ENCODE results near the gene TREML2. TPM values are rescaled to one million over a fixed set of nuclear protein-coding genes. Genes with fewer than 3 reads are reported as not detected.
A peak's percentile ranks its signal among the peaks of the same experiment; 100 is the strongest.

Gene TREML2
- total and polyA plus RNA-seq, 9 of the 15 experiments (the other 6 are each of a cell fraction or from before 2014, with no cell fraction given): 0.20 to 2.9 (median 1.4) TPM

- ATAC-seq (no peak), FAIRE-seq (no peak), DNase-seq (ENCODE audit: extremely low read depth in 1 of 4, low spot score in 3 of 4) (no peak)
- TF ChIP-seq MCM3 (IDR thresholded peaks at IDR 0.05): no peak
- TF ChIP-seq ARHGAP35 (IDR thresholded peaks at IDR 0.05; ENCODE audit: partially characterized antibody): no peak
- H3K9me3 ChIP-seq (replicated peaks; ENCODE audit: control insufficient read depth, insufficient read depth, low read depth, low read length): no peaks in the 10 kb centered on the region
- 11% methylated on average over 10 of the region's 10 CpGs for WGBS (ENCODE audit: insufficient coverage, low coverage, missing lambda C conversion rate)
- H3K79me2 ChIP-seq (ENCODE audit: control insufficient read depth, insufficient read depth, low read length): no peaks in the 10 kb centered on the region
- intact Hi-C loops (cut with micrococcal nuclease) (no loop called here), in situ Hi-C loops (cut with MboI) (no loop called here)
- no peaks in the 10 kb centered on the region for H3K9me1 ChIP-seq (ENCODE audit: control insufficient read depth, insufficient read depth, low read length)
- POLR2A ChIA-PET: interaction anchor here (0.7 kb wide), 1 partner anchor 75 kb away, joined by 3 read pairs; no protein-coding TSS in a partner anchor
- no TSS peak for BruUV-seq (replicated peaks)
- CTCF ChIA-PET (ENCODE audit: low intra/inter-chr PET ratio): no interaction called here
- no peak overlapping the region for H2AFZ ChIP-seq (ENCODE audit: low read depth, low read length)
- 0 out of 4 replicates have a peak overlapping the region, but pooled peaks of 1 of the 2 experiments have one; percentile 4 for H3K9ac ChIP-seq (ENCODE audit: insufficient read depth in 1 of 2, low read depth in 2 of 2, low read length in 2 of 2)
- H4K20me1 ChIP-seq (replicated peaks; ENCODE audit: control insufficient read depth, insufficient read depth, low read length): no peaks in the 10 kb centered on the region; the same call in 1 of the 2 replicates
- no peak overlapping the region for H3K4me3 ChIP-seq
- no peak overlapping the region for H3K27ac ChIP-seq (ENCODE audit: extremely low read depth, low read depth, low read length)
- no peak overlapping the region for H3K4me2 ChIP-seq (ENCODE audit: insufficient read depth, low read length)
- no peaks in the 10 kb centered on the region for H3K36me3 ChIP-seq (ENCODE audit: control insufficient read depth, insufficient read depth, low read length)
- H3K27me3 ChIP-seq (ENCODE audit: control insufficient read depth in 2 of 2, insufficient read depth in 2 of 2, low read length in 2 of 2): peaks cover 0 to 16% of the 10 kb centered on the region in 2 experiments; a peak in 4 of 5 replicates
- H3K4me1 ChIP-seq (replicated peaks in 1 of 2; ENCODE audit: control insufficient read depth in 2 of 2, insufficient read depth in 2 of 2, low read length in 2 of 2): peaks cover 0 to 4% of the 10 kb centered on the region in 2 experiments; a peak in 2 of 5 replicates
These were observed 14.9 kb downstream of the TREML2 start for GRCh38 chr6:41186031-41186562.

- 4% methylated on average over 7 of the region's 7 CpGs for WGBS (ENCODE audit: insufficient coverage, low coverage, missing lambda C conversion rate)
- Histone ChIP-seq H3K9me1 (ENCODE audit: control insufficient read depth, insufficient read depth, low read length) (no peaks in the 10 kb centered on the region), H3K9me3 (replicated peaks; ENCODE audit: control insufficient read depth, insufficient read depth, low read depth, low read length) (no peaks in the 10 kb centered on the region), H3K9ac (ENCODE audit: insufficient read depth in 1 of 2, low read depth in 2 of 2, low read length in 2 of 2) (no peak overlapping the region), H2AFZ (ENCODE audit: low read depth, low read length) (no peak overlapping the region), H3K79me2 (ENCODE audit: control insufficient read depth, insufficient read depth, low read length) (no peaks in the 10 kb centered on the region), H3K27ac (ENCODE audit: extremely low read depth, low read depth, low read length) (no peak overlapping the region), H3K4me3 (no peak overlapping the region), H3K4me2 (ENCODE audit: insufficient read depth, low read length) (no peak overlapping the region), H3K36me3 (ENCODE audit: control insufficient read depth, insufficient read depth, low read length) (no peaks in the 10 kb centered on the region), H3K4me1 (replicated peaks in 1 of 2; ENCODE audit: control insufficient read depth in 2 of 2, insufficient read depth in 2 of 2, low read length in 2 of 2) (peaks cover 0 to 4% of the 10 kb centered on the region in 2 experiments; a peak in 2 of 5 replicates), H3K27me3 (ENCODE audit: control insufficient read depth in 2 of 2, insufficient read depth in 2 of 2, low read length in 2 of 2) (peaks cover 4 to 16% of the 10 kb centered on the region in 2 experiments; a peak in 4 of 5 replicates), H4K20me1 (replicated peaks; ENCODE audit: control insufficient read depth, insufficient read depth, low read length) (no peaks in the 10 kb centered on the region; the same call in 1 of the 2 replicates)
- intact Hi-C loops (cut with micrococcal nuclease): loop anchor here (5.0 kb wide), 1 partner anchor 92 kb away; no protein-coding TSS in a partner anchor
- ATAC-seq: no peak
- ChIA-PET CTCF (ENCODE audit: low intra/inter-chr PET ratio) (no interaction called here), POLR2A (interaction anchor here (0.8 kb wide), 1 partner anchor 82 kb away, joined by 6 read pairs; no protein-coding TSS in a partner anchor)
- TF ChIP-seq ZBTB17 (CRISPR knock-in tag; IDR thresholded peaks at IDR 0.05) (no peak), TCFL5 (CRISPR knock-in tag; conservative IDR thresholded peaks at IDR 0.05) (no peak)
- BruUV-seq (replicated peaks): no TSS peak
- in situ Hi-C loops (cut with MboI): no loop called here
- DNase-seq (ENCODE audit: extremely low read depth in 1 of 4, low spot score in 3 of 4): no peak
- FAIRE-seq: no peak
These were observed 16.2 kb downstream of the TREML2 start for GRCh38 chr6:41184761-41185160.

All from K562 (cell line).